Inferior parietal cortex (tissue), 1 donor: ENCODE measurements around the gene PSME3IP1.
"Not testable (repeated sequence)": the region's sequence is repeated elsewhere in the genome, so short reads cannot be mapped to it uniquely, and the experiment has no call there.

Experiments
- DNase-seq: peaks from one replicate; pipeline ENCODE4 v3.0.0-alpha.2; 2016; ENCODE audit errors: extremely low spot score

PSME3IP1 gene

GRCh38 chr16:57196753-57197152 lies 10.9 kb upstream of the PSME3IP1 start:
- DNase-seq, result no peak

- no peak for DNase-seq
These were observed 10.4 kb upstream of the PSME3IP1 start for GRCh38 chr16:57196286-57196685.

GRCh38 chr16:57194512-57194911 lies 8.7 kb upstream of the PSME3IP1 start:
- DNase-seq, result no peak

- DNase-seq, result no peak
These were observed 7.1 kb upstream of the PSME3IP1 start for GRCh38 chr16:57192720-57193486.

- DNase-seq, result no peak
These were observed 6.3 kb upstream of the PSME3IP1 start for GRCh38 chr16:57192146-57192545.

- DNase-seq, result no peak
These were observed 5.3 kb upstream of the PSME3IP1 start for GRCh38 chr16:57191056-57191571.

GRCh38 chr16:57190136-57190535 lies 4.3 kb upstream of the PSME3IP1 start:
- DNase-seq, result no peak

- DNase-seq, result not testable (repeated sequence)
These were observed 3.7 kb upstream of the PSME3IP1 start for GRCh38 chr16:57189527-57189926.

GRCh38 chr16:57188711-57189002 lies 2.8 kb upstream of the PSME3IP1 start:
- no peak for DNase-seq

GRCh38 chr16:57187902-57188710 lies 2.3 kb upstream of the PSME3IP1 start:
- DNase-seq, result not testable (repeated sequence)

- no peak for DNase-seq
These were observed 1.3 kb upstream of the PSME3IP1 start for GRCh38 chr16:57186872-57187854.

GRCh38 chr16:57185446-57185944 lies 344 bp downstream of the PSME3IP1 start:
- no peak for DNase-seq

GRCh38 chr16:57184887-57185445 lies 873 bp downstream of the PSME3IP1 start:
- DNase-seq, result no peak

- no peak for DNase-seq
These were observed 1.7 kb downstream of the PSME3IP1 start for GRCh38 chr16:57184113-57184512.

GRCh38 chr16:57179215-57179828 lies 6.5 kb downstream of the PSME3IP1 start:
- DNase-seq, result no peak

- DNase-seq, result no peak
These were observed 7.0 kb downstream of the PSME3IP1 start for GRCh38 chr16:57178793-57179212.

GRCh38 chr16:57178196-57178595 lies 7.6 kb downstream of the PSME3IP1 start:
- DNase-seq, result no peak

GRCh38 chr16:57175896-57176295 lies 9.9 kb downstream of the PSME3IP1 start:
- no peak for DNase-seq

- no peak for DNase-seq
These were observed 13.0 kb downstream of the PSME3IP1 start for GRCh38 chr16:57172721-57173290.

- no peak for DNase-seq
These were observed 16.5 kb downstream of the PSME3IP1 start for GRCh38 chr16:57169327-57169726.
